Activated naive CD8-positive, alpha-beta T cell treated with anti-CD3 and anti-CD28 coated beads for 36 hours (primary cell): ENCODE results near the gene SLC44A4. TPM values are rescaled to one million over a fixed set of nuclear protein-coding genes. Genes with fewer than 3 reads are reported as not detected.
"Not testable (repeated sequence)": the region's sequence is repeated elsewhere in the genome, so short reads cannot be mapped to it uniquely, and the experiment has no call there.

ENCODE experiments used
- DNase-seq: peaks from one replicate; pipeline ENCODE4 v3.0.0; 2021
- H3K27ac Mint-ChIP-seq: one replicate; pipeline ENCODE4 v1.8.0; 2022; ENCODE audit warnings: mild to moderate bottlenecking, moderate library complexity, mixed read lengths
- H3K27me3 Mint-ChIP-seq: one replicate; pipeline ENCODE4 v1.8.0; 2022; ENCODE audit warnings: mild to moderate bottlenecking, mixed read lengths
- H3K36me3 Mint-ChIP-seq: one replicate; pipeline ENCODE4 v1.8.0; 2021; ENCODE audit warnings: mild to moderate bottlenecking, mixed read lengths
- H3K4me1 Mint-ChIP-seq: one replicate; pipeline ENCODE4 v1.8.0; 2021; ENCODE audit warnings: mixed read lengths
- H3K4me3 Mint-ChIP-seq: one replicate; pipeline ENCODE4 v1.8.0; 2022; ENCODE audit warnings: mild to moderate bottlenecking, moderate library complexity, mixed read lengths
- H3K9me3 Mint-ChIP-seq: one replicate; pipeline ENCODE4 v1.8.0; 2022; ENCODE audit warnings: mixed read lengths
- total RNA-seq, 2 experiments: library from RNA; stranded (reverse); gene quantifications; one replicate each; pipeline ENCODE4 v1.2.3, GENCODE V29; 2021

SLC44A4 gene
- total RNA-seq, 2 experiments from 2014 or later: 0.30 TPM; not detected in 1

DNA sequence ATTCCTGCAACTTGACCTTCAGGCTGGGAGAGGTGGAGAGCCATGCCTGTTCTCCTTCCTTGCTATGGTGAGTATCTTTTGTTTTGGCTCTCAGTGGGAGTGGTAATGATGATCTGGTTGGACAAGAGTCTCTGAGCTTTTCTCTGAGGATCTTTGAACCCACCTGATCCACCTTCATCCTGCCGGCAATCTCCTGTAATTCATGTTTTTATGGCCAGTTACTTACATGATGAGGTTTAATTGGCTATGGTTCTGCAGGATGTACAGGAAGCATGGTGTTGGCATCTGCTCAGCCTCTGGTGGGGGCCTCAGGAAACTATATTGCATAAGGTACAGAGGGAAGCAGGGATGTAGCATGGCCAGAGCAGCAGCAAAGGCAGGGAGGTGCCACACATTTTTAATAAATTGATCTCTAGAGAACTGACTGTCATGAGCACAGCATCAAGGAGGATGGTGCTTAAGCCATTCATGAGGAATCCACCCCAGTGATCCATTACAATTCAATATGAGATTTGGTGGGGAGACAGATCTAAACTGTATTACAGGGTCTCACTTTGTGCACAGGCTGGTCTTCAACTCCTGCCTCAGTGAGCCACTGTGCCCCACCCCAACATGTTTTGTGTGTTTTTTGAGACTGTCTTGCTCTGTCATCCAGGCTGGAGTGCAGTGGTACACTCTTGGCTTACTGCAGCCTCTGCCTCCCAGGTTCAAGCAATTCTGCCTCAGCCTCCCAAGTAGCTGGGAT, 41.3 kb downstream of the SLC44A4 start:
- Mint-ChIP-seq H3K27ac (peak overlapping the region; percentile 95), H3K4me3 (peak overlapping the region; percentile 98), H3K36me3 (peaks cover 69% of the 10 kb centered on the region), H3K4me1 (peaks cover 29% of the 10 kb centered on the region), H3K27me3 (peaks cover 13% of the 10 kb centered on the region), H3K9me3 (no peaks in the 10 kb centered on the region)
- no peak for DNase-seq

DNA sequence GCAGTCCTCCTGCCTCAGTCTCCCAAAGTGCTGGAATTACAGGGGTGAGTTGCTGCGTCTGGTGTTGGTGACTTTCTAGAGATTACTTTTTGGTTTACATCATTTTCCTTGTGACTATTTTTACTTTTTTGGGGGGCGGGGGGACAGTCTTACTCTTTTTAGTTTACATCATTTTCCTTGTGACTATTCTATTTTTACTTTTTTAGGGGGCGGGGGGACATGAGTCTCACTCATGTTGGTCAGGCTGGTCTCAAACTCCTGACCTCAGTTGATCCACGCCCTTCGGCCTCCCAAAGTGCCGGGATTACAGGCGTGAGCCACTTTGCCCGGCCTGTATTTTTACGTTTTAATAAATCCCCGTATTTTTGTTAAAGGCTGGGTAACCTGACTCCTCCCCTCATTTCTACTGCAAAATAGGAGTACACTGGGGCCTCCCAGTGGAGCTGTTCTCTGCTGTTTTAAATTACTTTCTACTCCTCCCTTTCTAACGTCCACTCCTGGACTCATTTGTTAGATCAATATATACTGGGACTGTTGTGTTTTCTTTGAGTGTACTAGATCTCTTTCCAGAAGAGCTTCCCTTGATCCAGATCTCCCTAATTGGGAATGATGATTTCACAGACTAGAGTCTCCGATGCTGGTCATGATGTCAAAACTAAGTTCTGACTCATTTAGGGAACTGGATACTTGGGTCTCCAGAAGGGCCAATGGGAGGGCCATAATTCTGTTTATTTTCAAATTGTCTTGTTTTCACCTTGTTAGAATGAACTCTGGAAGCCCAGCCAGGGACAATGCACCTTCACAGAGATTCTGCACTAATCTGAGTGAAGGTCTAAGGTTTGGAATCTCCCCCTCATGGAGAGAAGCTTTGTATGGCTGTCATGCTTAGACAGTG, 42.1 kb downstream of the SLC44A4 start:
- Mint-ChIP-seq H3K27ac (peak overlapping the region; percentile 95), H3K4me3 (peak overlapping the region; percentile 98), H3K4me1 (peaks cover 29% of the 10 kb centered on the region), H3K27me3 (peaks cover 13% of the 10 kb centered on the region), H3K9me3 (no peaks in the 10 kb centered on the region), H3K36me3 (peaks cover 69% of the 10 kb centered on the region)
- DNase-seq: no peak

DNA sequence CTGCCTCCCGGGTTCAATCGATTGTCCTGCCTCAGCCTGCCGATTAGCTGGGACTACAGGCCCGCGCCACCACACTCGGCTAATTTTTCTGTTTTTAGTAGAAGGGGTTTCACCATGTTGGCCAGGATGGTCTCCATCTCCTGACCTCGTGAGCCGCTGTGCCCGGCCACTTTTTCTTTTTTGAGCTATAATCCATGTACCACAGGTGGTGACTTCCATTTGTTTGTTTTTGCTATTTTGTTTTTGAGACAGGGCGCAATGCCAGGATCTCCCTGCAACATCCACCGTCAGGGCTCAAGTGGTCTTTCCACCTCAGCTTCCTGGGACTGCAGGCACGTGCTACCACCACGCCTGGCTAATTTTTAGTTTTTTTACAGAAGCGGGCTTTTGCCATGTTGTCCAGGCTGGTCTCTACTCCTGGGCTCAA, 42.7 kb downstream of the SLC44A4 start:
- H3K4me1 Mint-ChIP-seq: peaks cover 31% of the 10 kb centered on the region
- DNase-seq: no peak
- H3K27me3 Mint-ChIP-seq: peaks cover 13% of the 10 kb centered on the region
- no peaks in the 10 kb centered on the region for H3K9me3 Mint-ChIP-seq
- H3K36me3 Mint-ChIP-seq: peaks cover 64% of the 10 kb centered on the region
- H3K27ac Mint-ChIP-seq: peak overlapping the region; percentile 95
- peak overlapping the region; percentile 98 for H3K4me3 Mint-ChIP-seq

DNA sequence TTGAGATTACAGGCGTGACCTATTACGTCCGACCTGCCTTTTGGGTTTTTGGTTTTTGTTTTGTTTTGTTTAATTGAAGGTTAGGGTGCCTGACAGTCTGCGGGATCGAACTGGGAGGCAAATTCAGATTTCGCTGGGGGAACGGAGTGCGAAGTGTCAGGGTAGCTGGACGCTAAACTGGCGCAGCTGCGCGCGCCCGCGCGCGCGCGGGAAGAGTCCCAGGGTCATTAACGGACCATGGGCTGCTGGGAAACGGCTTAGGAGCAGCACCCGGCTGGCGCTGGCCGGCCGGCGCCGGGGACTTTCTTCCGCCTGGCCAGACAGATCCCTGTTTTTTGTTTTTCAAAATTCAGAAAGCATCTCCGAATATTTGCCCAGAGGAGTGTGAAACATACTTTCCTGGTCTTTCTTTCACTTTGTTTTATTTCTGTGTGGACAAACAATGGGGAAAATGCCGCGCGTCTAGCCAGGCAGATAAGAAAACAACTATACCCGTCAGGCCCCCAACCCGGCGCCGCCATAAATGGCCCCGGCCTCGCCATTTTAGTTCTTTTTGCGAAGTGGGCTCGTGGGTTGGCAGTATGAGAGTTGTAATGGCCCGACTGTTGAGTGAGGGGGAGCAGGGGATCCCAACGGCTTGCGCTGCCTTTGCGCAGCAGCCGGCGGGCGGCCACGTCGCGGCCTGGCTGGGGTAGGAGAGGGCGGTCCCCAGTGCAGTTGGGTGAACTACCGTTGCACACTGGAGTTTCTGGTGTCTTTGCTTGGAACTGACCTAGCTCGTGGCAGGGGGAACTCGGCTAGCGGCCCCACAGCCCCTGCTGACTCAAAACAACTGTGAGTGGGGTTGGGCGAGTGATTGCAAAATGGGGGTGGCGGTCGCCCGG, 44.2 kb downstream of the SLC44A4 start:
- Mint-ChIP-seq H3K36me3 (peaks cover 55% of the 10 kb centered on the region), H3K27me3 (peaks cover 13% of the 10 kb centered on the region), H3K9me3 (no peaks in the 10 kb centered on the region), H3K27ac (peak overlapping the region; percentile 95), H3K4me1 (peaks cover 35% of the 10 kb centered on the region), H3K4me3 (peak overlapping the region; percentile 98)
- peak; percentile 76 for DNase-seq

DNA sequence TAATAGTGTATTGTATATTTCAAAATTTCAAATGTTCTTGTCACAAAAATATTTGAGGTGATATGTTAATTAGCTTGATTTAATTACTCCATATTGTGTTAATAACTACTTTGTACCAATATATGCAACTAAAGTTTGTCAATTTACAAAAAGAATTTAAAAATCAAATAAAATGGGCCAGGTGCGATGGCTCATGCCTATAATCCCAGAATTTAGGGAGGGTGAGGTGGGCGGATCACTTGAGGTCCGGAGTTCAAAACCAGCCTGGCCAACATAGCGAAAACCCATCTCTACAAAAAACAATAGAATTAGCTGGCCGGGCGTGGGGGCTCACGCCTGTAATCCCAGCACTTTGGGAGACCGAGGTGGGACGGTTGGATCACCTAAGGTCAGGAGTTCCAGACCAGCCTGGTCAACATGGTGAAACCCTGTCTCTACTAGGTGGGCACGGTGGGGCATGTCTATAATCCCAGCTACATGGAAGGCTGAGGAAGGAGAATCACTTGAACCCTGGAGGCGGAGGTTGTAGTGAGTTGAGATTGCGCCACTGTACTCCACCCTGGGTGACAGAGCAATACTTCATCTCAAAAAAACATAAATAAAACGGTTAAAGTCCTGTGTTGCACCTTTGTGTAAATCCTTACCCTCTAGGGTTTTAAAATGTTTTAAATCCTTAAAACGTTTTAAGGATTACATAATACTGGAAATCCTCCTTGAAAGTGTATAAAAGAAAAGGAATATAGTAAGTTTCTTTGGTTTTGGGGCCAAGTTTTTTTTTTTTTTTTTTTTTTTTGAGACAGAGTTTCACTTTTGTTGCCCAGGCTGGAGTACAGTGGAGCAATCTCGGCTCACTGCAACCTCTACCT, 47.2 kb downstream of the SLC44A4 start:
- peaks cover 14% of the 10 kb centered on the region for H3K27me3 Mint-ChIP-seq
- peaks cover 25% of the 10 kb centered on the region for H3K36me3 Mint-ChIP-seq
- peaks cover 21% of the 10 kb centered on the region for H3K4me1 Mint-ChIP-seq
- DNase-seq: no peak
- peak overlapping the region; percentile 90 for H3K4me3 Mint-ChIP-seq
- H3K27ac Mint-ChIP-seq: no peak overlapping the region
- no peaks in the 10 kb centered on the region for H3K9me3 Mint-ChIP-seq

- peak overlapping the region; percentile 63 for H3K27ac Mint-ChIP-seq
- peaks cover 18% of the 10 kb centered on the region for H3K36me3 Mint-ChIP-seq
- H3K27me3 Mint-ChIP-seq: peaks cover 12% of the 10 kb centered on the region
- peaks cover 24% of the 10 kb centered on the region for H3K4me1 Mint-ChIP-seq
- DNase-seq: no peak
- peak overlapping the region; percentile 90 for H3K4me3 Mint-ChIP-seq
- H3K9me3 Mint-ChIP-seq: no peaks in the 10 kb centered on the region
These were observed 47.9 kb downstream of the SLC44A4 start for GRCh38 chr6:31830886-31831335.

- H3K4me3 Mint-ChIP-seq: peak overlapping the region; percentile 90
- peaks cover 30% of the 10 kb centered on the region for H3K4me1 Mint-ChIP-seq
- no peak for DNase-seq
These were observed 49.0 kb downstream of the SLC44A4 start for GRCh38 chr6:31829633-31830283.

GRCh38 chr6:31827286-31828079, 51.3 kb downstream of the SLC44A4 start, which contains the start of gene HSPA1B:
HSPA1B (plus strand) TSS chr6:31827738; CDS start chr6:31827951, 213 bp downstream.
- H3K4me3 Mint-ChIP-seq: peak within 1 kb of the TSS; percentile 80
- no peaks in the 10 kb centered on the region for H3K9me3 Mint-ChIP-seq
- DNase-seq: peak; percentile 92
- peak within 1 kb of the TSS; percentile 90 for H3K27ac Mint-ChIP-seq
- H3K4me1 Mint-ChIP-seq: peaks cover 32% of the 10 kb centered on the region
- peaks cover 28% of the 10 kb centered on the region for H3K27me3 Mint-ChIP-seq
- peaks cover 6% of the 10 kb centered on the region for H3K36me3 Mint-ChIP-seq

More at GRCh38 chr6:31829633-31830283, 49.0 kb downstream of the SLC44A4 start:
- Mint-ChIP-seq H3K36me3 (peaks cover 7% of the 10 kb centered on the region), H3K27ac (peak overlapping the region; percentile 73), H3K27me3 (peaks cover 20% of the 10 kb centered on the region), H3K9me3 (no peaks in the 10 kb centered on the region)

DNA sequence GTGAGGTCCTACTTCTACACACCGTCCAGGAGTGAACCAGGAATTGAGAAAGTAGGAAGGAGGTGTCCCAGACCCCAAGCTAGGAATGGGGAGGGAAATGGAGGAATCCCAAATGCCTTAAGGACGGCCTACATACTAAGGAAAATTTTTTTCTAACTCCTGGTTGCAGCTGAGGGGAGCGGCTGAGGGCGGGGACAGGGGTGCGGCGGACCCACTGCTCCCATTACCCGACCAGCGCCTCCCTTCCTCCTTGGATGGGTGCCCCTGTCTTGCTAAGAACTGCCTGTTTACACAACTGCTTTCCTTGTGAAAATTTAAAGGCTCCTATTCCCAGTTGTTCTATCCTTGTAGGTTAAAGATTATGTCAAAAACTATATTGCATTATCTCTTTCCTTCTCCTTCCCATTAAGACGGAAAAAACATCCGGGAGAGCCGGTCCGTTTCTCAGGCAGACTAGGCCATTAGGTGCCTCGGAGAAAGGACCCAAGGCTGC, 52.0 kb downstream of the SLC44A4 start:
- no peaks in the 10 kb centered on the region for H3K9me3 Mint-ChIP-seq
- no peak for DNase-seq
- peaks cover 6% of the 10 kb centered on the region for H3K36me3 Mint-ChIP-seq
- H3K27ac Mint-ChIP-seq: peak overlapping the region; percentile 90
- peaks cover 28% of the 10 kb centered on the region for H3K27me3 Mint-ChIP-seq
- peak overlapping the region; percentile 80 for H3K4me3 Mint-ChIP-seq
- peaks cover 37% of the 10 kb centered on the region for H3K4me1 Mint-ChIP-seq

GRCh38 chr6:31825553-31825952, 53.2 kb downstream of the SLC44A4 start:
- peak overlapping the region; percentile 14 for H3K4me3 Mint-ChIP-seq
- H3K27ac Mint-ChIP-seq: peak overlapping the region; percentile 38
- peaks cover 4% of the 10 kb centered on the region for H3K36me3 Mint-ChIP-seq
- H3K4me1 Mint-ChIP-seq: peaks cover 38% of the 10 kb centered on the region
- DNase-seq: no peak
- no peaks in the 10 kb centered on the region for H3K9me3 Mint-ChIP-seq
- peaks cover 28% of the 10 kb centered on the region for H3K27me3 Mint-ChIP-seq

- peaks cover 34% of the 10 kb centered on the region for H3K4me1 Mint-ChIP-seq
- H3K27ac Mint-ChIP-seq, H3K4me3 Mint-ChIP-seq, DNase-seq, H3K9me3 Mint-ChIP-seq, H3K36me3 Mint-ChIP-seq: not testable (repeated sequence)
- H3K27me3 Mint-ChIP-seq: peaks cover 28% of the 10 kb centered on the region
These were observed 55.1 kb downstream of the SLC44A4 start for GRCh38 chr6:31823592-31824196.
